Uterus (tissue), 2 donors: ENCODE data around the gene LTBP1.

ENCODE experiments used
- POLR2A ChIP-seq, 2 donors: fragments of 450-650 bp; IDR thresholded peaks; one replicate each; pipeline ENCODE4 v1.6.1; 2016; ENCODE audit warnings: antibody characterized with exemption in 2 of 2, mild to moderate bottlenecking in 1 of 2, moderate library complexity in 1 of 2
- TF ChIP-seq, protein P1 (sequence below), 4 experiments: fragments of 200-600 bp in 2 of 4; fragments of 450-650 bp in 2 of 4; sonication (generic) in 2 of 4; IDR thresholded peaks; one replicate each; pipeline ENCODE4 v1.5.1; 2016 to 2019; ENCODE audit warnings: antibody characterized with exemption in 4 of 4, mild to moderate bottlenecking in 2 of 4, moderate library complexity in 1 of 4

DNA sequence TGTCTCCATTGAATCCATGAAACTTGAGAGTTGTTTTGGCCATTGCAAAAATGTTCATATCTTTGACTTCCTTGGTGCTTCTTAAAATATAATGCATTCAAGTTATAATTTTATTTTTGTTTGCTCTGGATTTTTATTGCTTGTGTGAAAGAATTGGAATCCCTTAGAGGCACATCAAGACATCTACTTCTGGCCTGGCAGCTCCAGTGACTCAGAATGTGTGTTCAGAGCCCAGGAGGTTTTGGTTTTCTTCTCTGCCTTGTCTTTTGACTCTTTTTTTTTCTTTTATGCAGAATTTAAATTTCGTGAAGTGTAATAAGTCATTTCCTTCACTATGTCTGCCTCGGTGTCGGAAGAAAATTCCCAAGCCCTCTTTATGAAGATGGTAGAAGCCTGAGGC, 180.2 kb downstream of the LTBP1 start:
- no peak for TF ChIP-seq POLR2A (IDR thresholded peaks at IDR 0.05)
- TF ChIP-seq, protein P1, sequence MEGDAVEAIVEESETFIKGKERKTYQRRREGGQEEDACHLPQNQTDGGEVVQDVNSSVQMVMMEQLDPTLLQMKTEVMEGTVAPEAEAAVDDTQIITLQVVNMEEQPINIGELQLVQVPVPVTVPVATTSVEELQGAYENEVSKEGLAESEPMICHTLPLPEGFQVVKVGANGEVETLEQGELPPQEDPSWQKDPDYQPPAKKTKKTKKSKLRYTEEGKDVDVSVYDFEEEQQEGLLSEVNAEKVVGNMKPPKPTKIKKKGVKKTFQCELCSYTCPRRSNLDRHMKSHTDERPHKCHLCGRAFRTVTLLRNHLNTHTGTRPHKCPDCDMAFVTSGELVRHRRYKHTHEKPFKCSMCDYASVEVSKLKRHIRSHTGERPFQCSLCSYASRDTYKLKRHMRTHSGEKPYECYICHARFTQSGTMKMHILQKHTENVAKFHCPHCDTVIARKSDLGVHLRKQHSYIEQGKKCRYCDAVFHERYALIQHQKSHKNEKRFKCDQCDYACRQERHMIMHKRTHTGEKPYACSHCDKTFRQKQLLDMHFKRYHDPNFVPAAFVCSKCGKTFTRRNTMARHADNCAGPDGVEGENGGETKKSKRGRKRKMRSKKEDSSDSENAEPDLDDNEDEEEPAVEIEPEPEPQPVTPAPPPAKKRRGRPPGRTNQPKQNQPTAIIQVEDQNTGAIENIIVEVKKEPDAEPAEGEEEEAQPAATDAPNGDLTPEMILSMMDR (IDR thresholded peaks at IDR 0.05) = no peak
